ENCODE measurements around the gene ELFN2.

Gene ELFN2

DNA sequence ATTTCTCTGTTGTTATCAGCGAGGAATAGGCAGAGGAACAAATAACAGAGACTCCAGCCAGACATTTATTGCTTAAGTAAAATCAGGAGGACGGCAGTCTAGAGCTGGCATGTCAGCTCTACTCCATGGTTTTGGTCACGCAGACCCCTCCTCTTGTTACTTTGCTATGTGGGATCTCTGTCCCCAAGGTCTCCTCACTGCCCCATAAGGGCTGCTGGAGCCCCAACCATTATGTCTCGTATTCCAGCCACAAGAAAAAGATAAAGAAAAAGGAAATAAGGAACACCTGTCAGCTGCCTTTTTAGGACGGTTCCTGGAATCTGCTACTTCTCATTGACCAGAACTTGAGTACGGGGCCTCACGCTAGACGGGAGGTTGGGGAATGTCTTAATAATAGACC is 70.4 kb downstream of the ELFN2 start:
- H3K27me3 ChIP-seq (ENCODE audit: control insufficient read depth in 5 of 5, insufficient read depth in 4 of 5, low read length in 5 of 5) = peaks cover 0 to 36% (median 21%) of the 10 kb centered on the region in 5 donors
- H3K9ac ChIP-seq (ENCODE audit: low read length in 5 of 5) = no peak overlapping the region
- H3K9me3 ChIP-seq (ENCODE audit: control insufficient read depth in 5 of 5, low read length in 5 of 5) = peaks cover 0 to 4% (median 0%) of the 10 kb centered on the region in 5 donors
- H3K4me3 ChIP-seq (ENCODE audit: low read depth in 1 of 5, low read length in 5 of 5) = no peak overlapping the region
- no peaks in the 10 kb centered on the region for H3K36me3 ChIP-seq (ENCODE audit: control insufficient read depth in 5 of 5, insufficient read depth in 5 of 5, low read length in 5 of 5)
- H3K27ac ChIP-seq (ENCODE audit: low read depth, low read length) = no peak overlapping the region
- no peaks in the 10 kb centered on the region for H3K4me1 ChIP-seq (ENCODE audit: control insufficient read depth in 5 of 5, insufficient read depth in 5 of 5, low read length in 5 of 5)

DNA sequence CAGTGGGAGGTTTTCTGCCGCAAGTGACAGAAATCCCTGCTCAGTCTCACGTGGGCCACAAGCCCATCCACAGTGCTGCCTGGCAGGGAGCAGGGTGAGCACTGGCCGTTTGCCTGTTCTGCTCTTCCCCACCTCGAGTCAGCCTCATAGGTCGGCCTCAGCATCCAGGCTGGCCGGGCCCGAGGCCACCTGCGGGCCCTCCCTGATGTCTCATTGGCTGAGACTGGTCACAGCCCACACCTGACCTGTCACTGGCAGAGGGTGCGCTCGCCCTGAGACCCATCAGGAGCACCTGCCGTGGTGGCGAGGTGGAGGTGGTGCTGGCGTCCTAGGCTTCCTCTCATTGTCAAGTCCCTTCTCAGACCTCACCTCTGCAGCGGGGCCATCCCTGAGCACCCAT is 72.1 kb downstream of the ELFN2 start:
- Histone ChIP-seq H3K4me1 (ENCODE audit: control insufficient read depth in 5 of 5, insufficient read depth in 5 of 5, low read length in 5 of 5) (no peaks in the 10 kb centered on the region), H3K36me3 (ENCODE audit: control insufficient read depth in 5 of 5, insufficient read depth in 5 of 5, low read length in 5 of 5) (no peaks in the 10 kb centered on the region), H3K27ac (ENCODE audit: low read depth, low read length) (no peak overlapping the region), H3K9me3 (ENCODE audit: control insufficient read depth in 5 of 5, low read length in 5 of 5) (peaks cover 0 to 4% (median 0%) of the 10 kb centered on the region in 5 donors), H3K4me3 (ENCODE audit: low read depth in 1 of 5, low read length in 5 of 5) (no peak overlapping the region), H3K27me3 (ENCODE audit: control insufficient read depth in 5 of 5, insufficient read depth in 4 of 5, low read length in 5 of 5) (peaks cover 0 to 33% (median 16%) of the 10 kb centered on the region in 5 donors), H3K9ac (ENCODE audit: low read length in 5 of 5) (no peak overlapping the region)

DNA sequence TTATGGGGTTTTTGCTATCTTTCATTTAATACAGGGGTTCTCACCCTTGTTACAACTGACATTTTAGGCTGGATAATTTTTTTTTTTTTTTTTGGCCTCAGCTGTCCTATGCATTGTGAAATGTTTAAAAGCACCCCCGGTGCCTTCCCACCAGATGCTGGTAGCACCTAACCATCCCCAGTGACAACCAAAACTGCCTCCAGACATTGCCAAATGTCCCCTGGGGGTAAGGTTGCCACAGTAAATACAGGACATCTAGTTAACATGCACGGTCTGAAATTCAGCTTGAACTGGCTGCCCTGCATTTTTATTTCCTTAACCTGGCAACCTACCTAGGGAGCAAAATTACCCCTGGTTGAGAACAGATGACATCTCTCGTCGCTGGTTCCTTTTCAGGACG is 72.6 kb downstream of the ELFN2 start:
- no peak overlapping the region for H3K27ac ChIP-seq (ENCODE audit: low read depth, low read length)
- peaks cover 0 to 33% (median 16%) of the 10 kb centered on the region in 5 donors for H3K27me3 ChIP-seq (ENCODE audit: control insufficient read depth in 5 of 5, insufficient read depth in 4 of 5, low read length in 5 of 5)
- H3K36me3 ChIP-seq (ENCODE audit: control insufficient read depth in 5 of 5, insufficient read depth in 5 of 5, low read length in 5 of 5) = no peaks in the 10 kb centered on the region
- peaks cover 0 to 4% (median 0%) of the 10 kb centered on the region in 5 donors for H3K9me3 ChIP-seq (ENCODE audit: control insufficient read depth in 5 of 5, low read length in 5 of 5)
- no peak overlapping the region for H3K9ac ChIP-seq (ENCODE audit: low read length in 5 of 5)
- no peak overlapping the region for H3K4me3 ChIP-seq (ENCODE audit: low read depth in 1 of 5, low read length in 5 of 5)
- no peaks in the 10 kb centered on the region for H3K4me1 ChIP-seq (ENCODE audit: control insufficient read depth in 5 of 5, insufficient read depth in 5 of 5, low read length in 5 of 5)

DNA sequence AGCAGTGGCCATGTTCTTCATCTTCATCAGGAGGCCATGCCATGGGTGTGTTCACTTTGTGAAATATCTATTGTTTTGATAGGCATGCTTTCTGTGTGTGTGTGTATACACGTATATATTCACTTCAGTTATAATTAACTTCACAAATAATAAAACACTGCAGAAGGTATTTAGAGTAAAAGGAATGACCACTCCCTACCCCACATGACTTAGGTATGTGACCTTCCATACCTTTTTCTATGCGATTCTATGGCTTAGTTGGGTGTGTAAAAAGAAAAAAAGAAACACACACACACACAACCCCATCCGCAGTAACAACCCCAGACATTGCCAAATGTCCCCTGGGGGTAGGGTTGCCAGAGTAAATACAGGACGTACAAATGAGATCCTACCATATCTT is 73.0 kb downstream of the ELFN2 start:
- no peak overlapping the region for H3K9ac ChIP-seq (ENCODE audit: low read length in 5 of 5)
- H3K36me3 ChIP-seq (ENCODE audit: control insufficient read depth in 5 of 5, insufficient read depth in 5 of 5, low read length in 5 of 5) = no peaks in the 10 kb centered on the region
- H3K4me1 ChIP-seq (ENCODE audit: control insufficient read depth in 5 of 5, insufficient read depth in 5 of 5, low read length in 5 of 5) = no peaks in the 10 kb centered on the region
- no peak overlapping the region for H3K27ac ChIP-seq (ENCODE audit: low read depth, low read length)
- peaks cover 0 to 33% (median 13%) of the 10 kb centered on the region in 5 donors for H3K27me3 ChIP-seq (ENCODE audit: control insufficient read depth in 5 of 5, insufficient read depth in 4 of 5, low read length in 5 of 5)
- peaks cover 0 to 4% (median 0%) of the 10 kb centered on the region in 5 donors for H3K9me3 ChIP-seq (ENCODE audit: control insufficient read depth in 5 of 5, low read length in 5 of 5)
- no peak overlapping the region for H3K4me3 ChIP-seq (ENCODE audit: low read depth in 1 of 5, low read length in 5 of 5)

DNA sequence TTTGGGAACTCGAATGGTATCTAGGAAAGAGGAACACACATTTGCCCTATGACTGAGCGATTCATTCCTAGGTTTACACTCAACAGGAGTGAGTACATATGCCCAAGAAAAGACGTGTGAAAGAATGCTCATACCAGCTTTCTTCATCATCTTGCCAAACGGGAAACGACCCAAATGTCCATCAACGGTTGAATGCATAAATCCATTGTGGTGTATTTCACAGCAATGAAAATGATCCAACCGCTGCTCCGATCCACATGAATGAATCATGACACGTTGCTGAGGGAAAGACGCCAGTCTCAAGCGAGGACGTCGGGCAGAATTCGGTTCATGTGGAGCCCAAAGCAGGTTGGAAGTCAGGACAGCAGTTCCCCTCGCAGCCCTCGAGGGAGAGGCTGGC is 73.4 kb downstream of the ELFN2 start:
- Histone ChIP-seq H3K36me3 (ENCODE audit: control insufficient read depth in 5 of 5, insufficient read depth in 5 of 5, low read length in 5 of 5) (no peaks in the 10 kb centered on the region), H3K9ac (ENCODE audit: low read length in 5 of 5) (no peak overlapping the region), H3K27me3 (ENCODE audit: control insufficient read depth in 5 of 5, insufficient read depth in 4 of 5, low read length in 5 of 5) (peaks cover 0 to 33% (median 13%) of the 10 kb centered on the region in 5 donors), H3K4me3 (ENCODE audit: low read depth in 1 of 5, low read length in 5 of 5) (no peak overlapping the region), H3K9me3 (ENCODE audit: control insufficient read depth in 5 of 5, low read length in 5 of 5) (peaks cover 0 to 4% (median 0%) of the 10 kb centered on the region in 5 donors), H3K27ac (ENCODE audit: low read depth, low read length) (no peak overlapping the region), H3K4me1 (ENCODE audit: control insufficient read depth in 5 of 5, insufficient read depth in 5 of 5, low read length in 5 of 5) (no peaks in the 10 kb centered on the region)

DNA sequence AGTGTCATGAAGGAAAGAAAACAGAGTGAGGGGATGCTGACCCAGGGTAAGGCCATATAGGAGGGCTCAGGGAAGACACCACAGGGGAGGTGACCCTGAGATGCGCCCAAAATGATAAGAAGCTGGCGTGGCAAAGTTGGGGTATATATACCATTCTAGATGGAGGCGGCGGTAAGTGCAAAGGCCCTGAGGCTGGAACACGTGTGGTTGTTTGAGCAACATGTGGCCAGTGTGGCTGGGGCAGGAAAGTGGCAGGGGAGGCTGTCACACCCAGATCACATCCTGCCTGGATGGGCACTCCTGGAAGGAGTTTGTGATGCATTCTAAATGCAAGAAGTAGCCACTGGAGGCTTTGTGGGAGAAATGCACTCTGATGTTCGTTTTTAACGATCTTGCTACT is 74.8 kb downstream of the ELFN2 start:
- Histone ChIP-seq H3K4me1 (ENCODE audit: control insufficient read depth in 5 of 5, insufficient read depth in 5 of 5, low read length in 5 of 5) (no peaks in the 10 kb centered on the region), H3K9me3 (ENCODE audit: control insufficient read depth in 5 of 5, low read length in 5 of 5) (peaks cover 0 to 4% (median 0%) of the 10 kb centered on the region in 5 donors), H3K4me3 (ENCODE audit: low read depth in 1 of 5, low read length in 5 of 5) (no peak overlapping the region), H3K36me3 (ENCODE audit: control insufficient read depth in 5 of 5, insufficient read depth in 5 of 5, low read length in 5 of 5) (no peaks in the 10 kb centered on the region), H3K27me3 (ENCODE audit: control insufficient read depth in 5 of 5, insufficient read depth in 4 of 5, low read length in 5 of 5) (peaks cover 0 to 27% (median 13%) of the 10 kb centered on the region in 5 donors), H3K27ac (ENCODE audit: low read depth, low read length) (no peak overlapping the region), H3K9ac (ENCODE audit: low read length in 5 of 5) (no peak overlapping the region)

DNA sequence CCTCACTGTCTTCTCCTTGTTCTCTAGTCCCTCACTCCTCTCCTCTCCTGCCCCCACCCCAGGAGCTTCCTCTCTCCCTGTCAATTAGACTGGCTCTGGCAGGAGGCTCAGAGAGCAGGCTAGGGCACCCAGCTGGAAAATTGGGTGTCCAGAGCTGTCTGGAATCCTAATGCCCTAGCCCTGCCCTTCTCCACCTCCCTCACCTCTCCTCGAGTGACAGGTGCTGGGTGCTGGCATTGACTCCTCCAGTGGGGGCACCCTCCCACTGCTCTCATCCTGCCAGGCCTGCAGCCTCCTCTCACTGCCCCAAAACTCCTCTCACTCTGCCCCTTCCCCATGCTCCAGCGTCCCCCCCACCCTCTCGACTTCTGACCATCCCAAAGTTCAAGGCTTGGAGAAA is 76.0 kb downstream of the ELFN2 start:
- peaks cover 0 to 25% (median 13%) of the 10 kb centered on the region in 5 donors for H3K27me3 ChIP-seq (ENCODE audit: control insufficient read depth in 5 of 5, insufficient read depth in 4 of 5, low read length in 5 of 5)
- H3K9ac ChIP-seq (ENCODE audit: low read length in 5 of 5) = no peak overlapping the region
- H3K9me3 ChIP-seq (ENCODE audit: control insufficient read depth in 5 of 5, low read length in 5 of 5) = no peaks in the 10 kb centered on the region
- H3K4me1 ChIP-seq (ENCODE audit: control insufficient read depth in 5 of 5, insufficient read depth in 5 of 5, low read length in 5 of 5) = peaks cover 0 to 4% (median 1%) of the 10 kb centered on the region in 5 donors
- H3K4me3 ChIP-seq (ENCODE audit: low read depth in 1 of 5, low read length in 5 of 5) = no peak overlapping the region
- no peaks in the 10 kb centered on the region for H3K36me3 ChIP-seq (ENCODE audit: control insufficient read depth in 5 of 5, insufficient read depth in 5 of 5, low read length in 5 of 5)
- H3K27ac ChIP-seq (ENCODE audit: low read depth, low read length) = no peak overlapping the region

DNA sequence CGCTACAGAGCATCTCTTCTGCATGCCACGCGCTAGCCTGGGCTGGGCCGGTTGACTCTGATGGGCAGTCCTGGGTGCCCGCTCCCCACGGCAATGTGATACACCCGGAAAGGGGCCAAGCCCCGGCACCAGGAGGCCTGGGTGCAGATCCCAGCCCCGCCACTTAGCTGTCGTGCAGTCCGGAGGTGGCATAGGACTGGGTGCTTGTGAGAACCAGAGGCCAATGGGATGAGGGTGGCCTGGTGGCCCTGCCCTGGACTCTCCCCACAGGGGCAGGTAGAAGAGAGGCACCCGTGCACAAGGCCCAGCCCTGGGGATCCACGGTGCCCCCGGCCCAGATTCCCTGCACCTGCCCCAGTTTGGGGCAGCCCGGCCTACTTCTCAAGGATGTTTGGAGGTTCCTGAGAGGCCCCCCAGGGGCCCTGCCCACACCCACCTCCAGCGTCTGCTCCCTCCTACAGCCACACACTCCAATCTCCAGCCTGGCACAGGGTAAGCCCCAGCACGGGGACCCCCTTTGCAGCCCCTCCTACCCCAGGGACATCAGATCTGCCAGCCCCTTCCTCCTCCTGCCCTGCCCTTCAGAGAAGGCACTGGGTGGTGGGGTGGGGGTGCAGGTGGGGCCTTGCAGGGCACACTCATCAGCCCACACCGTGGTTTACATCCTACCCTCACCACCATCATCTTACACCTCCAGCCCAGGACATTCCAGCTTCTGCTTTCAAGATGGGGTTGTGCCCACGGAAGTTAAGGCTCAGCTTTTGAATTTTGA is 78.0 kb downstream of the ELFN2 start:
- no peak overlapping the region for H3K9ac ChIP-seq (ENCODE audit: low read length in 5 of 5)
- no peaks in the 10 kb centered on the region for H3K9me3 ChIP-seq (ENCODE audit: control insufficient read depth in 5 of 5, low read length in 5 of 5)
- H3K36me3 ChIP-seq (ENCODE audit: control insufficient read depth in 5 of 5, insufficient read depth in 5 of 5, low read length in 5 of 5) = no peaks in the 10 kb centered on the region
- peaks cover 6 to 20% (median 10%) of the 10 kb centered on the region in 5 donors for H3K27me3 ChIP-seq (ENCODE audit: control insufficient read depth in 5 of 5, insufficient read depth in 4 of 5, low read length in 5 of 5)
- H3K27ac ChIP-seq (ENCODE audit: low read depth, low read length) = no peak overlapping the region
- H3K4me3 ChIP-seq (ENCODE audit: low read depth in 1 of 5, low read length in 5 of 5) = no peak overlapping the region
- peaks cover 0 to 10% (median 6%) of the 10 kb centered on the region in 5 donors for H3K4me1 ChIP-seq (ENCODE audit: control insufficient read depth in 5 of 5, insufficient read depth in 5 of 5, low read length in 5 of 5)

DNA sequence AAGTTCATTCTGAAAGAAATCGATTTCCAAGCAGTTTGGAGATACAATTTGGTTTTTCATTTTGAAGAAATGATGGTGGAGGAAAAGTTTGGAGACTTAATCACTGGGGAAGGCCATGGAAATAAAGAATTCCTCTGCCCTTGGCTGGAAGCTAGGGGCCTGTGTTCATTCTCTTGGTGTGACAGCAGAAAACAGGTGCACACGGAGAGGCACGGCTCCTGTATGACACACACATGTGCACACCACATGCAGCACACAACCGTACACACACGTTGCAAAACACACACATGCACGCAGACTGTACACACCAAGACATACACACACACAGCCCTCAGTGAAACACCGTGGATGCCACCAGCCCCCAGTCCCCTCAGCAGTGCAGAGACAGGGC is 80.8 kb downstream of the ELFN2 start:
- Histone ChIP-seq H3K4me1 (ENCODE audit: control insufficient read depth in 5 of 5, insufficient read depth in 5 of 5, low read length in 5 of 5) (peaks cover 0 to 10% (median 6%) of the 10 kb centered on the region in 5 donors), H3K27ac (ENCODE audit: low read depth, low read length) (no peak overlapping the region), H3K27me3 (ENCODE audit: control insufficient read depth in 5 of 5, insufficient read depth in 4 of 5, low read length in 5 of 5) (peaks cover 5 to 22% (median 18%) of the 10 kb centered on the region in 5 donors), H3K4me3 (ENCODE audit: low read depth in 1 of 5, low read length in 5 of 5) (no peak overlapping the region), H3K9ac (ENCODE audit: low read length in 5 of 5) (no peak overlapping the region), H3K36me3 (ENCODE audit: control insufficient read depth in 5 of 5, insufficient read depth in 5 of 5, low read length in 5 of 5) (no peaks in the 10 kb centered on the region), H3K9me3 (ENCODE audit: control insufficient read depth in 5 of 5, low read length in 5 of 5) (no peaks in the 10 kb centered on the region)

DNA sequence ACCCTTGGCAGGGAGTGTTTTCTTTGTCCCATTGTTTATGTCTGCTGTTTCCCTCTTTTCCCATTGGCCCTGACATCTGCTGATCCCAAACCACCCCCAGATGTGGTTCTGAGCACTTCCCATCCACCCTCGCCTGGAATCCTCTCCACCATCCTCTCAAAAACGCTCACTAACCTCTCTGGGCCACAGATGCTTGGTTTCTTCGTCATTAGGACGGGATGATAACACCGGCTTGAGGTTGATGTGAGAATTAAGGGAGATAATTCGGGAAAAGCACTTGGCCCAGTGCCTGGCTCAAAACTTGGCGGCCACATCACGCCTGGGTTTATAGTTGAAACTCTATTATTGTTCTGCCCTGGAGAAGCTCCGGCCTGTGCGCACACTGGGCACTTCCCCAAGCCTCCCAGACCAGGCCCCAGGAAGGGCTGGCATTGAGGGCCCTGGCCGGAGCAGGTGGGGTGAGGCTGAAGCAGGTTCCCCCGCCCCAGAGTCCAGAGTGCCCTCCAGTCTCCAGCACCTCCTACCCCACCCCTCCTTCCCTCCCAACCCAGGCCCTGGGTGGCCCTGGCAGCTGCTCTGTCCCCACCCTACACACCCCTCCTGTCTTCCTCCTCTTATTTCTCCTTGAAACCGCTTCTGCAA is 81.3 kb downstream of the ELFN2 start:
- no peak overlapping the region for H3K4me3 ChIP-seq (ENCODE audit: low read depth in 1 of 5, low read length in 5 of 5)
- no peak overlapping the region for H3K27ac ChIP-seq (ENCODE audit: low read depth, low read length)
- H3K27me3 ChIP-seq (ENCODE audit: control insufficient read depth in 5 of 5, insufficient read depth in 4 of 5, low read length in 5 of 5) = peaks cover 9 to 25% (median 18%) of the 10 kb centered on the region in 5 donors
- peaks cover 0 to 10% (median 6%) of the 10 kb centered on the region in 5 donors for H3K4me1 ChIP-seq (ENCODE audit: control insufficient read depth in 5 of 5, insufficient read depth in 5 of 5, low read length in 5 of 5)
- no peaks in the 10 kb centered on the region for H3K9me3 ChIP-seq (ENCODE audit: control insufficient read depth in 5 of 5, low read length in 5 of 5)
- H3K9ac ChIP-seq (ENCODE audit: low read length in 5 of 5) = no peak overlapping the region
- no peaks in the 10 kb centered on the region for H3K36me3 ChIP-seq (ENCODE audit: control insufficient read depth in 5 of 5, insufficient read depth in 5 of 5, low read length in 5 of 5)
